Activated T-cell treated with anti-CD3 and anti-CD28 coated beads for 48 hours (primary cell): ENCODE results near the gene FRMD4A.
"Not testable (repeated sequence)": the region's sequence is repeated elsewhere in the genome, so short reads cannot be mapped to it uniquely, and the experiment has no call there.

Experiments
- DNase-seq: peaks from one replicate; pipeline ENCODE4 v3.0.0-alpha.2; 2020; ENCODE audit warnings: low read depth

Gene FRMD4A

GRCh38 chr10:13877154-13877909 lies 453.4 kb downstream of the FRMD4A start:
- no peak for DNase-seq

GRCh38 chr10:13873196-13873595 lies 457.5 kb downstream of the FRMD4A start:
- no peak for DNase-seq

GRCh38 chr10:13872411-13872810 lies 458.3 kb downstream of the FRMD4A start:
- DNase-seq: no peak

GRCh38 chr10:13871776-13872175 lies 458.9 kb downstream of the FRMD4A start:
- no peak for DNase-seq

GRCh38 chr10:13871011-13871410 lies 459.7 kb downstream of the FRMD4A start:
- DNase-seq: no peak

- DNase-seq: no peak
These were observed 461.4 kb downstream of the FRMD4A start for GRCh38 chr10:13869295-13869664.

- DNase-seq: no peak
These were observed 462.0 kb downstream of the FRMD4A start for GRCh38 chr10:13868528-13869294.

- DNase-seq: no peak
These were observed 462.9 kb downstream of the FRMD4A start for GRCh38 chr10:13867822-13868221.

- DNase-seq: no peak
These were observed 464.8 kb downstream of the FRMD4A start for GRCh38 chr10:13865758-13866491.

GRCh38 chr10:13865220-13865619 lies 465.5 kb downstream of the FRMD4A start:
- not testable (repeated sequence) for DNase-seq

- no peak for DNase-seq
These were observed 468.0 kb downstream of the FRMD4A start for GRCh38 chr10:13862546-13863233.

GRCh38 chr10:13860886-13861285 lies 469.8 kb downstream of the FRMD4A start:
- DNase-seq: no peak

- no peak for DNase-seq
These were observed 470.6 kb downstream of the FRMD4A start for GRCh38 chr10:13859979-13860654.

GRCh38 chr10:13858709-13859108 lies 472.0 kb downstream of the FRMD4A start:
- DNase-seq: no peak

- no peak for DNase-seq
These were observed 473.3 kb downstream of the FRMD4A start for GRCh38 chr10:13857451-13857850.

- no peak for DNase-seq
These were observed 476.9 kb downstream of the FRMD4A start for GRCh38 chr10:13853854-13854253.

- no peak for DNase-seq
These were observed 477.9 kb downstream of the FRMD4A start for GRCh38 chr10:13852872-13853271.

- no peak for DNase-seq
These were observed 478.8 kb downstream of the FRMD4A start for GRCh38 chr10:13851906-13852305.

GRCh38 chr10:13848520-13849445 lies 481.9 kb downstream of the FRMD4A start:
- DNase-seq: no peak

GRCh38 chr10:13847201-13847631 lies 483.5 kb downstream of the FRMD4A start:
- DNase-seq: no peak
